ENCODE measurements around the gene DCXR. TPM values are rescaled to one million over a fixed set of nuclear protein-coding genes. Genes with fewer than 3 reads are reported as not detected.

The DCXR gene
- total RNA-seq, 6 donors from 2014 or later, result 122 to 358 (median 211) TPM

DNA sequence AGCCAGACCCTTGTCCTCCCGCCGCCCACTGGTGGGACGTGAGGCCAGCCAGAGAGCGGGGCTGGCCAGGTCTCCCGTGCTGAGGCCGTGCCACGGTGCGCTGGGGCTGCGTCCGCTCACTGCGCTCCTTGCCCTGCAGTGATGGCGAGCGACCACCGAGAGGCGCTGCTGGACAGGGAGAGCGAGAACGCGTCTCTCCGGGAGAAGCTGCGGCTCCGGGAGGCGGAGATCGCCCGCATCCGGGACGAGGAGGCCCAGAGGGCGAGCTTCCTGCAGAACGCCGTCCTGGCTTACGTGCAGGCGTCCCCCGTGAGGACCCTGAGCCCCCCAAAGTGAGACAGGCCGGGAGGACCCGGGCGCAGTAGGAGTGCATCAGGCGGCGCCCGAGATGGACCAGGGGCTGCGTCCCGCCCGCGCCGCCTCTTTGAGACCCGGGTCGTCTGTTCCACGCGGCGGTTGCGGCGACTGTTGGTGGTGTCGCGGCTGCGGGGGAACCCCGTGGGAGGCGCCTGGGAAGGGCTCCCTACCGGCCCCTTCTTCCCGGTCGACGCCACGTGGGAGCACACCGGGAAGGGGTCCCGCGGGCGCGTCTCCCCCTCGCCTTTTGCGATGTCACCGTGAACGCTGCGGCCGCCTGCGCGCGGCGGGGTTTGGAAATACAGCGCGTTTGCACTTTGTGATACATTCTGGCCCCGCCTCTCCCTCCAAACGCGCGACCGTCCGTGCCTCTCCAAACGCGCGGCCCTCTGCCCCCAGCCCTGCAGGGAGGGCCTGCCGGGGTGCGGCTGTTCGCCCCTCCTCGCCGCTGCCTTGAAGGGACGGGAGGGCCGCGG is 6.8 kb downstream of the DCXR start:
- TF ChIP-seq CTCF (IDR thresholded peaks at IDR 0.05), result peak; percentile 87 to 99 (median 98)
- TF ChIP-seq POLR2A (IDR thresholded peaks at IDR 0.05), result peak in 1 of 4 donors; percentile 28
- no peak for TF ChIP-seq EP300 (IDR thresholded peaks at IDR 0.05)
- no peak for TF ChIP-seq POLR2AphosphoS5 (IDR thresholded peaks at IDR 0.05)
- Histone ChIP-seq H3K4me3 (peak overlapping the region; percentile 41 to 61 (median 57)), H3K9me3 (no peaks in the 10 kb centered on the region), H3K36me3 (peaks cover 0 to 9% (median 4%) of the 10 kb centered on the region in 4 donors), H3K27me3 (peaks cover 0 to 5% (median 1%) of the 10 kb centered on the region in 4 donors), H3K4me1 (peaks cover 18 to 28% (median 23%) of the 10 kb centered on the region in 4 donors), H3K27ac (peak overlapping the region in 3 of 4 donors; percentile 19 to 74 (median 68))
- DNase-seq (peak; percentile 89 to 96), ATAC-seq (ENCODE audit: low FRiP score in 2 of 2) (peak; percentile 89 to 94)
- WGBS, 2 donors, result 0 to 3% methylated on average over 42 to 58 of the region's 94 CpGs

GRCh38 chr17:82029990-82030469 is 7.5 kb downstream of the DCXR start:
- H3K27me3 ChIP-seq, result peaks cover 0 to 5% (median 1%) of the 10 kb centered on the region in 4 donors
- H3K36me3 ChIP-seq, result peaks cover 0 to 9% (median under 1%) of the 10 kb centered on the region in 4 donors
- WGBS, 2 donors, result 57 to 68% methylated on average over 10 to 26 of the region's 31 CpGs
- peak overlapping the region in 2 of 4 donors; percentile 20 to 68 for H3K27ac ChIP-seq
- peaks cover 18 to 26% (median 21%) of the 10 kb centered on the region in 4 donors for H3K4me1 ChIP-seq
- ATAC-seq (ENCODE audit: low FRiP score in 2 of 2) (no peak), DNase-seq (peak in 1 of 2 donors; percentile 83)
- TF ChIP-seq POLR2A (IDR thresholded peaks at IDR 0.05) (no peak), EP300 (IDR thresholded peaks at IDR 0.05) (no peak), POLR2AphosphoS5 (IDR thresholded peaks at IDR 0.05) (no peak), CTCF (IDR thresholded peaks at IDR 0.05) (no peak)
- peak overlapping the region in 3 of 4 donors; percentile 54 to 61 (median 60) for H3K4me3 ChIP-seq
- no peaks in the 10 kb centered on the region for H3K9me3 ChIP-seq

GRCh38 chr17:82029391-82029790 is 8.1 kb downstream of the DCXR start:
- peaks cover 0 to 5% (median 1%) of the 10 kb centered on the region in 4 donors for H3K27me3 ChIP-seq
- DNase-seq, result peak in 1 of 2 donors; percentile 73
- ATAC-seq (ENCODE audit: low FRiP score in 2 of 2), result no peak
- WGBS, 2 donors, result 93 to 95% methylated on average over 16 of the region's 16 CpGs
- TF ChIP-seq POLR2A (IDR thresholded peaks at IDR 0.05) (no peak), EP300 (IDR thresholded peaks at IDR 0.05) (no peak), CTCF (IDR thresholded peaks at IDR 0.05) (no peak), POLR2AphosphoS5 (IDR thresholded peaks at IDR 0.05) (no peak)
- H3K36me3 ChIP-seq, result peaks cover 0 to 9% (median 0%) of the 10 kb centered on the region in 4 donors
- no peaks in the 10 kb centered on the region for H3K9me3 ChIP-seq
- H3K4me3 ChIP-seq, result no peak overlapping the region
- H3K4me1 ChIP-seq, result peaks cover 18 to 31% (median 23%) of the 10 kb centered on the region in 4 donors
- no peak overlapping the region for H3K27ac ChIP-seq

DNA sequence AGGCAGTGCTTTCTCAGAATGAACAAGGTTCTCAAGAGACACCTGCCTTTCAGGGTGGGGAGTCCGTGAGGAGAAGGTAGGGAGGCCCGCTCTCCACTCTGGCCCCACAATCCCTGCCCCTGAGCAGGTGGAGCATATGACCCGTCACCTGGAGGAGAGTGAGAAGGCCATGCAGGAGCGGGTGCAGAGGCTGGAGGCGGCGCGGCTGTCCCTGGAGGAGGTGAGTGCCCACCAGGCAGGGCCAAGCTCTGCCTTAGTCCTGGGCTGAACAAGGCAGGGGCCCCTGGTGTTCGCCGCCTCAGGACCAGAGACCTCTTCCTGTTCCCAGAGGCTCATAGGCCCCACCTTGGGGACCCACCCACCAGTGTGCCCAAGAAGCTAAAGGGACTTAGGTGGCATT is 8.5 kb downstream of the DCXR start:
- Histone ChIP-seq H3K4me3 (no peak overlapping the region), H3K4me1 (peaks cover 21 to 35% (median 26%) of the 10 kb centered on the region in 4 donors), H3K9me3 (no peaks in the 10 kb centered on the region), H3K36me3 (peaks cover 0 to 9% (median 0%) of the 10 kb centered on the region in 4 donors), H3K27me3 (peaks cover 0 to 5% (median 1%) of the 10 kb centered on the region in 4 donors), H3K27ac (no peak overlapping the region)
- ATAC-seq (ENCODE audit: low FRiP score in 2 of 2) (no peak), DNase-seq (peak in 1 of 2 donors; percentile 75)
- WGBS, 2 donors, result 97% methylated on average over 9 of the region's 9 CpGs; no CpG with 5 or more reads in 1 of the 2 donors
- no peak for TF ChIP-seq POLR2AphosphoS5 (IDR thresholded peaks at IDR 0.05)
- TF ChIP-seq POLR2A (IDR thresholded peaks at IDR 0.05), result no peak
- TF ChIP-seq CTCF (IDR thresholded peaks at IDR 0.05), result no peak
- TF ChIP-seq EP300 (IDR thresholded peaks at IDR 0.05), result no peak

Measured in upper lobe of left lung (tissue), 6 donors.